HG03039 (cell line): Measurements from ENCODE around the gene SMARCC1.
"Not testable (repeated sequence)": the region's sequence is repeated elsewhere in the genome, so short reads cannot be mapped to it uniquely, and the experiment has no call there.

Experiments
- ATAC-seq: cut with Tn5 transposase; IDR thresholded peaks from one replicate; pipeline ENCODE4 v1.9.1; 2021; ENCODE audit warnings: mild to moderate bottlenecking, moderate library complexity; ENCODE audit not compliant: unreplicated experiment

SMARCC1 gene

DNA sequence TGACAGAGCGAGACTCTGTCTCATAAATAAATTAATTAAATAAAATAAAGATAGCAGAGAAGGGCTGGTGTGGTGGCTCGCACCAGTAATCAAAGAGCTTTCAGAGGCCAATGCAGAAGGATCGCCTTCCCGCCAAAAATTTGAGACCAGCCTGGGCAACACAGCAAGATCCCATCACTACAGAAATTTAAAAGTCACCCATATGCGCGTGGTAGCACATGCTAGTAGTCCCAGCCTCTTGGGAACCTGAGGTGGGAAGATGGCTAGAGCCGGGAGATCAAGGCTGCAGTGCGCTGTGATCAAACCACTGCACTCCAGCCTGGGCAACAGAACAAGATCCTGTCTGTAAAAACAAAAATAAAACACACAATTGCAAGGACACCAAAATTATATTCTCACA lies 9.6 kb downstream of the SMARCC1 start:
- ATAC-seq, result no peak

DNA sequence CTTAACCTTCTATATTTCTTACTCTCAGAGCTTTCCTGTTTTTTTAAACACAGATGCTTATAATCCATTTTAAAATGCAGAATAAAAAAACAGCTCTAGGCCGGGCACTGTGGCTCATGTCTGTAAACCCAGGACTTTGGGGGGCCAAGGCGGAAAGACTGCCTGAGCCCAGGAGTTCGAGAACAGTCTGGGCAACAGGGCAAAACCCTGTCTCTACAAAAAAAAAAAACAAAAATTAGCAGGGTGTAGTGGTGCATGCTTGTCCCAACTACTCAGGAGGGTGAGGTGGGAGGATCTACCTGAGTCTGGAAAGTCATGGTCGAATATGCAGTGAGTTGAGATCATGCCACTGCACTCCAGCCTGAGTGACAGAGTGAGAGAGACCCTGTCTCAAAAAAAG lies 15.5 kb downstream of the SMARCC1 start:
- no peak for ATAC-seq

DNA sequence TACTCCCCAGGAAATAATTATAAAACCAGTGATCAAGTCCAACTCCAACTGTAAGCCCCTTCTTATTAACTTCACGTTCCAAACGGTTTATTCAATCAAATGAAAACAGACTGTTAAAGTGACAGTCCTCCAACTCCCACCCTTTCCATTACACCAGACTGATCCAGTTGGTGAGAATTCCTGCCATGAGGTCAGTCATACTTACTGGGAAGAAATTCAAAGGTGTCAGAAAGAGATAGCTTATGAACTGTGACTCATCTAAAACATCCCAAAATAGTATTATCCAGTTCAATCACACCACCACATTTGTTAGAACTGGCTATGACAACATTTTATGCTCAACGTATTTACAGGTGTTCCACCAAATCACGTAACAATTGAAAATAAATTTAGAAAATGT lies 19.5 kb downstream of the SMARCC1 start:
- ATAC-seq, result no peak

DNA sequence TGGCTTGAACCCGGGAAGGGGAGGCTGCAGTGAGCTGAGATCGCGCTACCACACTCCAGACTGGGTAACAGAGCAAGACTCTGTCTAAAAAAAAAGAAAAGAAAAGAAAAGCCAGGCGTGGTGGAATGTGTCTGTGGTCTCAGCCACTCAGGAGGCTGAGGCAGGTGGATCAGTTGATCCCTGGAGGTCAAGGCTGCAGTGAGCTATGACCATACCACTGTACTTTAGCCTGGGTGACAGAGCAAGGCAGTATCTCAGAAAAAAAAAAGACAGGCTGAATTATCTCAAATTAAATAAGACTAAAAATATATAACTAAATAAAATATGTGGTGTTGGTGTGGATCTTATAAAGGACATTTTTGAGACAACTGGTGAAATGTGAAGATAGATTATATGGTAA lies 20.6 kb downstream of the SMARCC1 start:
- ATAC-seq, result no peak

DNA sequence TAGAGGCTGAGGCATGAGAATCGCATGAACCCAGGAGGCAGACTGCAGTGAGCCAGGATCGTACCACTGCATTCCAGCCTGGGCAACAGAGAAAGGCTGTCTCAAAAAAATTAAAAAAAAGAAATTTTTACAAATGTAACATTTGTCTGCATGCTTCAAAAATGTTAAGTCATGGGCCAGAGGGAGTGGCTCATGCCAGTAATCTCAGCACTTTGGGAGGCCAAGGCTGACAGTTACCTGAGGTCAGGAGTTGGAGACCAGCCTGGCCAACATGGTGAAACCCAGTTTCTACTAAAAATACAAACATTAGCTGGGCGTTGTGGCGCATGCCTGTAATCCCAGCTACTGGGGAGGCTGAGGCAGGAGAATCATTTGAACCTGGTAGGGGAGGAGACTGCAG lies 21.5 kb downstream of the SMARCC1 start:
- ATAC-seq, result not testable (repeated sequence)

DNA sequence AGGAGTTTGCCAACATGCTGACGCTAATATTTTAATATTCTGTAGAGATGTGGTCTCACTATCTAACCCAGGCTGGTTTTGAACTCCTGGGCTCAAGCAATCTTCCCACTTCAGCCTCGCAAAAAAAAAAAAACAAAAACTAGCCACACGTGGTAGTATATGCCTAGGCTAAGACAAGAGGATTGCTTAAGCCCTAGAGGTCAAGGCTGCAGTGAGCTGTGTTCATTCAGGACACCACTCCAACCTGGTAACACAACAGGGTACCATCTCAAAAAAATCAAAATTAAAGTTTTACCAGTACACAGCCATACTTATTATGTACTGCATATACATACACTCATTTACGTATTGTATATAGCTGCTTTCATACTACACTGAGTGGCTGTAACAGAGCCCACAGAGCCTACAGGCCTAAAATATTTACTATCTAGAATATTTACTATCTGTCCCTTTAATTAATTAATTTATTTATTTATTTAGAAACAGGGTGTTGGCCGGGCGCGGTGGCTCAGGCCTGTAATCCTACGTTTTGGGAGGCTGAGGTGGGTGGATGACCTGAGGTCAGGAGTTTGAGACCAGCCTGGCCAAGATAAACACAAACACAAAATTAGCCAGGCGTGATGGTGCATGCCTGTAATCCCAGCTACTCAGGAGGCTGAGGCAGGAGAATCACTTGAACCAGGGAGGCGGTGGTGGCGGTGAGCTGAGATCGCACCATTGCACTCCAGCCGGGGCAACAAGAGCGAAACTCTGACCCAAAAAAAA lies 23.2 kb downstream of the SMARCC1 start:
- no peak for ATAC-seq

DNA sequence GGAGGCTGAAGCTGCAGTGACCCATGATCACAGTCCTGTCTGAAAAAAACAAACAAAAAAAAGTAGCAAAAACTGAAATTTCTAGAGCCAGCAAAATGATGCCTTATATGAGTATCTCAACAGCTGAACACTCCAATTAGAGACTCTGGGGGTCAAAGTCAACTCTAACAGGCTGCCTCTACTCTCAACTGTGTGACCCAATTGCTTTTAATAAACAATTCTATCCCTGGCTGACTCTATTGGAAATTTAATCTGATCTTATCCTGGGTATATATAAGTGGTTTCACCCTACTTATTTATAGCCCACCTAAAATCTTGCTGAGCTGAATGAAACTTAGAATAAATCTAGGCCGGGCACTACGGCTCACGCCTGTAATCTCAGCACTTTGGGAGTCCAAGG lies 29.0 kb downstream of the SMARCC1 start:
- no peak for ATAC-seq

DNA sequence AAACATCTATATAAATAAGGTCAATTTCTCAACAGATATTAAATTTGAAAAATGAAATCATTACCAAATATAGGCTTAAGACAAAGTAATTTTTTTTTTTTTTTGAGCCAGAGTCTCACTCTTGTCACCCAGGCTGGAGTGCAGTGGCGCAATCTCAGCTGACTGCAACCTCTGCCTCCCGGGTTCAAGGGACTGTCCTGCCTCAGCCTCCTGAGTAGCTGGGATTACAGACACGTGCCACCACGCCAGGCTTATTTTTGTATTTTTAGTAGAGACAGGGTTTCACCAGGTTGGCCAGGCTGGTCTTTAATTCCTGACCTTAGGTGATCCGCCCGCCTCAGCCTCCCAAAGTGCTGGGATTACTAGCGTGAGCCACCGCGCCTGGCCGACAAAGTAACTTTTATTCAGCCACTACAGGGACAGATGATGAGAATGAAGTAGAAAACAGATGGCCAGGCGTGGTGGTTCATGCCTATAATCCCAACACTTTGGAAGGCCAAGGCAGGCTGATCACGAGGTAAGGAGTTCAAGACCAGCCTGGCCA lies 30.8 kb downstream of the SMARCC1 start:
- not testable (repeated sequence) for ATAC-seq

DNA sequence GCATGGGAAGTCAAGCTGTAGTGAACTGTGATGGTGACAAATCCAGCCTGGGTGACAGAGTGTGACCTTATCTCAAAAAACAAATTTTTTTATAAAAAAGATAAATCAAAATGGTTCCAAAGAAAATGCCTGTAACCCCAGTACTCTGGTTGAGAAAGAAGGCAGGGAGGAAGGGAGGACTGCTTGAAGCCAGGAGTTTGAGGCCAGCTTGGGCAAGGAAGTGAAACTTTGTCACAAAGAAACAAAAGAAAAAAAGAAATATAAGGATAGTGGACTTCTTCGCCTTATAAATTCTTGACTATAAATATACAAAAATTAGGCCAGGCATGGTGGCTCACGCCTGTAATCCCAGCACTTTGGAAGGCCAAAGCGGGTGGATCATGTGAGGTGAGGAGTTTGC lies 34.1 kb downstream of the SMARCC1 start:
- no peak for ATAC-seq

DNA sequence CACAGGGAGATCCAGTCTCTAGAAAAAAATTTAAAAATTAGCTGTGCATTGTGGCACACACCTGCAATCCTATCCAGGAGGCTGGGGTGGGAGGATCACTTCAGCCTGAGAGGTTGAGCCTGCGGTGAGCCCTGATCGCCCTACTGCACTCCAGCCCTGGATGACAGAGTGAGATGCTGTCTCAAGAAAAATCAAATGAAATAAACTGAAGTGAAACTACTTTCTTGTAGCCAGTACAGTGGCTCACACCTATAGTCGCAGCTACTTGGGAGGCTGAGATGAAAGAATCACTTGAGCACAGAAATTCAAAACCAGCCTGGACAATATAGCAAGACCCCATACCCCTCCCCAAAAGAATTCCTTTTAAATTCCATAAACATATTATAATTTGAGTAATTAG lies 35.4 kb downstream of the SMARCC1 start:
- ATAC-seq, result no peak

DNA sequence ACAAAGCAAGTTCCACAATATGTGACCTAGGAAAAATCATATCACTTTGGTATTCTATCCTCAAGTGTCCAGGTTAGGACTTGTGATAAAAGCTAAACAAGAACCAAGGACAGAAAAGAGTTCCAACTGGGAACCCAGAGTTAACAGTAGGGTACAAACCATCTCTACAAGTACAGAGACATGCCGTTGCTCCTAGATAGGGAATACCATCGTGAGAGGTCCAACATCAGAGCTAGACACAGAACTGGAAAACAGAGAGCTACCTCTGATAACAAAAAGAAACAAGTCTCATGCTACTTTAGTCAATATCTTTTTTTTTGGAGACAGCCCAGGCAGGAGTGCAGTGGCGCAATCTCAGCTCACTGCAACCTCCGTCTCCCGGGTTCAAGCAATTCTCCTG lies 37.8 kb downstream of the SMARCC1 start:
- no peak for ATAC-seq

DNA sequence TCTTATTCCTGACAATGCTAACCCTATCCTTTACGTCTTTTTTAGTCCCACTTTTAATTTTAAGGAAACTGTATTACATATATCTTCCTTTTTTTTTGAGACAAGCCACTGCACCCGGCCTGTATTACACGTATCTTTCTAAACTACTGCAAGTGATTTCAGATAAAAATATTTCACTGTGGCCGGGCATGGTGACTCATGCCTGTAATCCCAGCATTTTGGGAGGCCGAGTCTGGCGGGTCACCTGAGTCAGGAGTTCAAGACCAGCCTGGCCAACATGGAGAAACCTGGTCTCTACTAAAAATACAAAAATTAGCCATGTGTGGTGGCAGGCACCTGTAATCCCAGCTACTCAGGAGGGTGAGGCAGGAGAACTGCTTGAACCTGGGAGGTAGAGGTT lies 38.3 kb downstream of the SMARCC1 start:
- not testable (repeated sequence) for ATAC-seq

DNA sequence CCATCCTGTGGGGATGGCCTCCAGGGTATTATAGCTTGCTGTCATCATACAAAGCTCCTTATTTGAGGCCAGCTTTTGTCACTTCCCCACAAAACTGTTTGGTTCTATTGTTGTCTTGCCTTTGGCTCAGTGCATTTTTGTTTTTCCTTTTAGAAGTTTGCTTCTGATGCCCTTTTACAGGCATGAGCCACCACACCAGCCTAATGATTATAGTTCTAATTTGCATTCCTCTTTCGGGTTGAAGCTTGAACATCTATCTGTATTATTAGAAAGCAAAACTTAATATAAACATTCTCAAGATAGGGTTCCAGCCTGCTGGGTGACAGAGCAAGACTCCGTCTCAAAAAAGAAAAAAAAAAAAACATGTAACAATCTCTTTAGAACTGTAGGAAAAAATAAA lies 39.8 kb downstream of the SMARCC1 start:
- no peak for ATAC-seq

DNA sequence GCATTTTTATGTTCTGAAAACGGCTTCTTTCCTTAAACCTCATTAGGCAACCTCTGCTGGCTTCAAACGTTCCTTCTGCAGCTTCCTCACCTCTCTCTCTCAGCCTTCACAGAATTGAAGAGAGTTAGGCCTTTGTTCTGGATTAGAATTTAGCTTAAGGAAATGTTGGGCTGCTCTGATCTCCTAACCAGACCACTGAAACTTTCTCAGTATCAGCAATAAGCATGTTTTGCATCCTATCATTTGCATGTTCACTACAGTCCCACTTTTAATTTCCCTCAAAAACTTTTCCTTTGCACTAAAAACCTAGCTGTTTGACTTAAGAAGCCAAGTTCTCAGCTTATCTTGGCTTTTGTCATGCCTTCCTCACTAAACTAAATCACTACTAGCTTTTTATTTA lies 49.5 kb downstream of the SMARCC1 start:
- no peak for ATAC-seq

DNA sequence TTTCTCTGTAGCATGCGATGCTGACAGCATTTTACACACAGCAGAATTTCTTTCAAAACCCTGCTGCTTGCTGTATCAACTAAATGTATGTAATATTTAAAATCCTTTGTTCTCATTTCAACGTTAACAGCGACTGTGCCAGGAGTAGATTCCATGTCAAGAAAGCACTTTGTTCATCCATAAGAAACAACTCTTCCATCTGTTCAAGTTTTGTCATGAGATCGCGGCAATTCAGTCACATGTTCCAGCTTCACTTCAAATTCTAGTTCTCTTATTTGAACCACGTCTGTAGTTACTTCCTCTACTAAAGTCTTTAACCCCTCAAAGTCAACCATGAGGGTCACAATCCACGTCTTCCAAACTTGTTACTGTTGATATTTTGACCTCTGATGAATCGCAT lies 50.6 kb downstream of the SMARCC1 start:
- ATAC-seq, result no peak

DNA sequence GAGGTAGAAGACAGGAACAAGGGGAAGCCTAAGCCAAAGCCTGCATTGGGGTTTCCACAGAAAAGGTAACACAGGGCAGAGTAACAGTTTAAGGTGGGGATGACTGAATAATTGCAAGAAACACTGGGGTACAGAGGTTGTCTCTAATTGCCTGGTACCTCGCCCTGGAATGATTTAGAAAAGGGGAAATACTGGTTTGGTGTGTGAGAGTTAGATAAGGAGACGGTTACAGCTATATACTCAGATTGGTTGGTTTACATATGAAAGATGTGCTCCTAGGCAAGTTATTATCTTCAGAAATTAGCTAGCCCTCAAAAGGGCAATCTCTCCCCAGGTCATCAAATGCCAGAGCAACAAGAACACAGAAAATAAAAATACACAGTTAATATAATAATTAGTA lies 58.8 kb downstream of the SMARCC1 start:
- no peak for ATAC-seq

DNA sequence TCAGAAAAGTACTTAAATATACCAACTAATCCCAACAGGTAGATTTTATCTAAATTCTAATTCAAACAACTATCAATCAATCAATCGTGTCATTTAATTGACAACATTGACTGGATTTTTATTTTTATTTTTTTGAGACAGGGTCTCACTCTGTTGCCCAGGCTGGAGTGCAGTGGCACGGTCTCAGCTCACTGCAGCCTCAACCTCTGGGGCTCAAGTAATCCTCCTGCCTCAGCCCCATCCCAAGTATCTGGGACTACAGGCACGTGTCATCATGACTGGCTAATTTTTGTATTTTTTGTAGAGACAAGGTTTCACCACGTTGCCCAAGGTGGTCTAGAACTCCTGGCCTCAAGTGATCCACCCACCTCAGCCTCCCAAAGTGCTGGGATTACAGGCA lies 64.2 kb downstream of the SMARCC1 start:
- ATAC-seq, result not testable (repeated sequence)

DNA sequence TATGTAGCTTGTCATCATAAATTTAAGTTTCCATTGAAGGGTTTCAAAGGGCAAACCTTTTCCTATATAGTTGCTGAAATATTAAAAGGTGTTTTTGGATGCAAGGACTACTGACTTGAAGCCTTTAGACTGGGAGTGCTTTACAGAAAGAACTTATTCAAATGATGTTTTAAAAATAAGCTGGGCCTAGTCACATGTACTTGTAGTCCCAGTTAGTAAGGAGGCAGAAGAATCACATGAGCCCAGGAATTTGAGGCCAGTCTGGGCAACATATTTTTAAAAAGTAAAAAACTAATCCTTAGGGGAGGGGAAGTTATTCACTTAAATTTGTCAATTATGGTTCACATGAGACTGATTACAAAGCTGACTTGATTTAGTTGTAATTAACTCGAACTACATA lies 65.0 kb downstream of the SMARCC1 start:
- no peak for ATAC-seq

DNA sequence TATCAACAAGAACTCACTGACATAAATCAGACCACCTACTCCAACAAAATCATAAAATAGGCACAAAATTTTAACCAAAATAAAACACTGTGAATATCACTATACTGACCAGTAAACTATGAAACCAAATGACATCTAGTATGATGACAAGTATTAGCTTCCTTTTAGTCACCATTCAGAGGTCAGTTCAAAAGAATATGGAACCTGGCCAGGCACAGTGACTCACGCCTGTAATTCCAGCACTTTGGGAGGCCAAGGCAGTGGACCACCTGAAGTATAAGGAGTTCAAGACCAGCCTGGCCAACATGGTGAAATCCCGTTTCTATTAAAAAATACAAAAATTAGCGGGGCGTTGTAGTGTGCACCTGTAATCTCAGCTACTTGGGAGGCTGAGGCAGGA lies 65.8 kb downstream of the SMARCC1 start:
- ATAC-seq, result no peak

DNA sequence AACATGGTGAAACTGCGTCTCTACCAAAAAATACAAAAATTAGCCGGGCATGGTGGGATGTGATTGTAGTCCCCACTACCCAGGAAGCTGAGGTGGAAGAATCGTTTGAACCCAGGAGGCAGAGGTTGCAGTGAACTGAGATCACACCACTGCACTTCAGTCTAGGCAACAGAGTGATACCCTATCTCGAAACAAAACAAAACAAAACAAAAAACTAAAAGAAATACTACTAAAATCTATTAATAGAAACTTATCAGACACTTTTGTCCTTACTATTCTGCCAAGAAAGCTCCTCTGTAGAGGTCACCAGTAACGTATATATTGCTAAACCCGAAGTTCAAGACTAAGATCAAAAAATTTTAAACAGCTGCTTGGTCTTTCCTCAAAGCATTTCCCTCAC lies 67.1 kb downstream of the SMARCC1 start:
- ATAC-seq, result no peak

DNA sequence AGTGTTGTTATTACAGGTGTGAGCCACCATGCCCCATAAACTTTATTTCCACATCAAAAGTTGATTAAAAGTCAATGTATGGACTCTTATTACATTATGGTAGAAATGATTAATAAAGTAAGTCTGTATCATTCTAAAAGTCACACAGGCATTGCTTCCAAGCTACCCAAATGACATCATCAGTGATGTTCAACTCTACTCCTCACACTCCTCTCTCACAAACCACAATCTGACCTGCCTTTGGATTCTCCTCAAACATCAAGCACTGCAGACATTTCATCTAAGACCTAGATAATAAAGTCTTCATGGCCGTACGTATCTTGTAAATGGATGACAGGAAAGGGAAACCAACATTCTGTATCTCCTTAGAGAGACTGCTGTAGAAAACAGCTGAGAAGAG lies 68.0 kb downstream of the SMARCC1 start:
- ATAC-seq, result no peak

DNA sequence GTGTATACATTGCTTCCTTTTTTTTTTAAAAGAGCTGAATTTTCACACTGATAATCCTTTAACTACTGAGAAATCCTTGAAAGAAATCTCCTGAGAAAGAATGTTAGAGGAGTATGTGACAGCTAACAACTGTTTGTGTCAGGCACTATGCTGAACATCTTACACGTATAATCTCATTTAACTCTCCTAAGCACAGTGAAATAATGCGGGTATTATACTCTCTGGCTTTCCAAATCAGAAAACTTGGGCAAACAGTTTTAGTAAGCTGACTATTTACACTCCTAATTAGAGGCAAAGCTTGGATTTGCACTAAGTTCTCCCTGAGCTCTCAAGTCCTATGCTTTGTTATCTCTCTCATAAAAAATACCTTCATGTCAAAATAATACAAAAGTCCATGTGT lies 69.3 kb downstream of the SMARCC1 start:
- no peak for ATAC-seq

DNA sequence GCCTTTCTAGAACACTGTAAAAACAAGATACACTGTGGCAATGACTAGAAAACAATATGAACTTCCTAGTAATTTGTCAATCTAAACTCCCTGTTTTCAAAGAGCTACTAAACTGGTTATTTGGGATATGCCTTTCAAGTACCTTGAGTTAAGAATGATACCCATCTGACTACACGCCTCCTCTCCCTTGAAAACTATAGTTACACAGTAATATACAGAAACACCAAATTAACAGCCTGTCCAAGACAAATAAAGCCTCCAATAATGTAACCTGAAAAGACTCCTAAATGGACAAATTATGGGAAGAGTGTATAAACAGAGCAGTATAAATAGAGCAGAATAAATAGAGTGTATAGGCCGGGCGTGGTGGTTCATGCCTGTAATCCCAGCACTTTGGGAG lies 70.1 kb downstream of the SMARCC1 start:
- ATAC-seq, result no peak
